HuH-7 (cell line): Measurements from ENCODE around the gene ST3GAL6.

ENCODE experiments used
- DNase-seq: peaks from one replicate; pipeline ENCODE4 v3.0.0; 2011; ENCODE audit warnings: low spot score

Gene ST3GAL6

DNA sequence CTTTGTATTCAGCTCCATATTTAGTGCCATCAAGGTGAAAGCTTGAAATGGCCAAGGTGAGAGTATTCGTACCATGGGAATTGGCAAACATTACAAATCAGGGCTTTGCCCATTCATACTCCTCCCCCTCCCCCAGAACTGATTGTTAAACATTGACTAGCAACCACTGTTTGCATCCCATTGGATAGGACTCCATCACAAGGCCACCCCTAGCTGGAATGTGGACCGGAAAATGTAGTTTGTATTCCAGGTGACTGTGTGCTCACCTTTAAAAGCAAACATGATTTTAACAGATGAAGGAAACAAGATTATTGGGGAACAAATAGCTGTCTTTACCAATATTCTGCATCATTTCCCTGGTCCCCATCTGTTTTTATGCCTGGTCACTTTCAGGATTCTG, 14.1 kb downstream of the ST3GAL6 start:
- peak; percentile 33 for DNase-seq

DNA sequence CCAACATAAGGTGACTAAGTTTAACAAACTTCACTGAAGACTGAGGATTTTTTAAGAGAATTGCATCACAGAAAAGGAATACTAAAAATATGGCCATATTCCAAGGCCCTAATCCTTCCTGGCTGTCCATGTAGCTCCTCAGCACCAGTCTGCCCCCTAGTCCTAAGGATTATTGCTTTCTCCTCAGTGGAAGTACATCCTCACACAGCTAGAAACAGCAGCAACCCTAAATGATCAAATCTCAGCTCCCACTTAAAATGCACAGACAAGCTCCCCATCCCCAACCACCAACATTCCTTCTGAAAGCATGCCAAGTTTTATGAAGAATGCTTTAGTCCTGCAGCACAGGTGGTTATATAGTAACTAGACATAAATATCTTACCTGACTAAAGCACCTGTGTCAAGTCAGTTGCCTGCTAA, 14.7 kb downstream of the ST3GAL6 start:
- DNase-seq: no peak

GRCh38 chr3:98778383-98778782, 15.2 kb downstream of the ST3GAL6 start:
- no peak for DNase-seq

DNA sequence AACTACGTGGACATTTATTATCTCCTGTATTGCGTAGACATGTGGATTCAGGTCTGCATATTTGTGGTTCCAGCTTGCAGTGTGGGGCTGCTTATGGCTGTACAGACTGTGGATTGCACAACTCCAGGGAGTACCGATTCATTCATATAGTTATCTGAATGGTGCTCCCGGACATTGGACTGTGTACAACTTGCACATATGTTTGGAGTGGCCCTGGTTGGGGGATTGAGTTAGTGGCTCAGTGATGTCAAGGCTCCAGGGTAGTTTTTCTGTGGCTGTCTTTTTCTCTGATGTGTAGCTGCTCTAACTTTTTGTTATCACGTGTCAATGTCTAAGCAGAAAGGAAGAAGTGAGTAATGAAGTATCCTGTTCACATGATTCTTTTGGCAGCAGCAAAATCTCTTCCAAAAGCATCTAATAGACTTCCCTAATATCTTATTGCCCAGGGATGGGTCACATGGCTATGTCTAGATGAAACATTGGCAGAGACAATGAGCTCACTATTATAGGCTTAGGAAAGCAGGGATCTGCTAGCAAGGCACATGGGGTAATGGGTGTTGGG, 15.8 kb downstream of the ST3GAL6 start:
- DNase-seq: peak; percentile 43

- DNase-seq: no peak
Observed at GRCh38 chr3:98779541-98780335, 16.6 kb downstream of the ST3GAL6 start.

DNA sequence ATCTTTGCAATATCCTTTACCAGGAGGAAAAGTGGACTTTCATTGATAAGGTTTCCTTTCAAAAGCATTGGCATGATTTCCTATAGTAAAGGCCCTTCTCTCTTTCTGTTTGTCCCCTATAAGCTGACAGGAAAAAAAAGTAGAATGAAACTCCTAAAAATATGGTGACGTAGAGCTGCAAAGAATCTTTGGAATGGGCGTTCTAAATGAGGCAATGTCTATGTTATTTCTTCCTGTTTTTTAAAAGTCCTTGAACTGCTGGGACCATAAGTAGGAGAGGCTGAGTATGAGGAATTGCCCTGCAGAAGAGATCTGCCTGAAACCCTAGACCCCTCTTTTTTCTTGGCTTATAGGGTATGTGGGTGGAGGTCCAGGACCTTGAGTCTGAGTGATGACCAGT, 17.2 kb downstream of the ST3GAL6 start:
- no peak for DNase-seq

- no peak for DNase-seq
Observed at GRCh38 chr3:98782824-98783500, 19.8 kb downstream of the ST3GAL6 start.

- no peak for DNase-seq
Observed at GRCh38 chr3:98784042-98784441, 20.9 kb downstream of the ST3GAL6 start.

DNA sequence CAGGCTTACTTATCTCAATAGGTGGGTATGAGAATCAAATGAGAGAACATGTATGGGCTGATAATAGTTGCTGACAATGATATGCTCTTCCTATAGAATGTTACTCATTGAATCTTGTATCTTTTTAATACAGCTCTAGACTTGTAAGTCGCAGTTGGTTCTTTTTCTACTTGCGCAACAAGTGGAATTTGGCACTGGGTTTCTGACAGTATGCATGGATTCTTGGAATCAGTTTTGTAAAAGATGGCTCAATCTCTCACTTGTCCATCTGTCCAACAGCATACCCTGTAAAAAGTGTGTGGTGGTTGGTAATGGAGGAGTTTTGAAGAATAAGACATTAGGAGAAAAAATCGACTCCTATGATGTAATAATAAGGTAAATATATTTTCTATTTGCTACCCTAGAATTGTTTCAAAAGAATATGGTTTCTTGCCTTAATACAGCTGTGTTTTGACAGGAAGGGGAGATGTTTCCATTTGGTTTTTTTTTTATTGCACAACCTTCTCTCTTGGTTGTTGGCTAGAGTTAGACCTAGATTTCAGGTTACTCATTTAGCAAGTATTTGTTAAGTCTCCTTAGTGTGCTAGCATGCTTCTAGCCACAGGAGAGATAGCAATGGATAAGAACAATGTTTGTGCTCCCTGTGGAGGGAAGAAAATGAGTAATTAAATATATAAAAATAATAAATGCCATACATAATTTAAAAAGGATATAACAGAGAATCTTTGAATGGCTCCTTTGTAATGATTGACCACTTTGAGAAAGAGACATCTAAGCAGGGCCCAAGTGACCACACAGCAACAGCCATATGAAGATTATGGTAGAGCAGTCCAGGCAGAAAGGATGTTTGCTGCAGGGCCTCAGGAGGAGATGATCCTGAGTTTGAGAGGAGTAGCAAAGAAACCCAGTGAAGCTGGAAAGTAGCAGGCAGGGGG, 21.8 kb downstream of the ST3GAL6 start:
- no peak for DNase-seq

- peak; percentile 63 for DNase-seq
Observed at GRCh38 chr3:98786364-98787006, 23.3 kb downstream of the ST3GAL6 start.

- no peak for DNase-seq
Observed at GRCh38 chr3:98787181-98787580, 24.0 kb downstream of the ST3GAL6 start.

- DNase-seq: no peak
Observed at GRCh38 chr3:98788651-98789050, 25.5 kb downstream of the ST3GAL6 start.

- DNase-seq: no peak
Observed at GRCh38 chr3:98791341-98792325, 28.5 kb downstream of the ST3GAL6 start.

DNA sequence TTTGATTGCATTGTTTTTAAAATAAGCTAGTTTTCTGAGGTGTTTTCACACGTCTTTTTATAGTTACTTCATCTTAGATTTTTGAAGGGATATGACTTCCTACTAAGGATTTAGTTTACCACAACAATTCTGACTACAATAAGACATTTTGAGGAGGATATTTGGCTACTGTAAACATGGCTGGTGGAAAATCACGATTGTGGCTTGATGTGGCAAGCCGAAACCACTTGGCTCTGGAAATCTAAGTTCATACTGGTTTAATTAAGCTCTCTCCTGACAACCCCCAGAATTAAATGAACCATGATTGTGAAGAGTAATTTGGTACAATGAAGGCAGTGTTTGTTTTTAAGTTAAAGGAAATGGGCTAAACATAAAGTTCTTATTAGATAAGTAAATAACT, 30.8 kb downstream of the ST3GAL6 start:
- DNase-seq: no peak

DNA sequence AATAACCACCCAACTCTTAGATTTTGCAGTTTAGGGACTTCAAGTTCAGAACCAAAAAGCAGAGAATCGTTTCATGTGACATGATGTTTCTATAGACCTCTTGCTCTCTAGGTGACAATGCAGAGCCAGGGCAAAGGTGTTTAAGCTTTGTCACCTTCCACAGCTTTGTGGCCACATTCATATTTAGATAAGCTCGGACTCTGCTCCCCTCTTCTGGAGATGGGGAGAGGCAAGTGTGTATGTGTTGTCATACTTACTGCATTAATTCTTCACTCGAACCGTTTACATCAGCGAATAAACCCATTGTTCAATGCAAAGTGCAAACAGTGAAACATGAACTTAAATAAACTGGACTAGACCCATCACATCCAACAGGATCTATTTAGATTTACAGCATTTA, 33.2 kb downstream of the ST3GAL6 start:
- no peak for DNase-seq

DNA sequence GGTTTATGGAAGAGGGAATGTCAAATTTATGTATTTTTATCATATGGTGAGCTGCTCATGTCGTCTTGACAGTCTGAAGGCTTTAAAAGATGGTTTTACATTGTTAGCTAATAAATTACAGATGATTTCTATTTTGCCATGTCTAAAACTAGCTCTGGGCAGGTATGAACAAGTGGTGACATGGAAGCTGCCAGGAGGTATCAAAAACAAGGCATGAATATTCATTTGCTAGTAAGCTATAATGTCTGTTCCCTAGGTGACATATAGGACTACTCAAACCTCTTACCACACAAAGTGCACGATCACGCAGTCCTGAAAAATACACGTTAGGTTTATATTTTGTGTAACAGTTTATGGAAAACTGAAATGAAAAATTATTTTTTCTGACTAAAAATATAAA, 34.8 kb downstream of the ST3GAL6 start:
- no peak for DNase-seq

DNA sequence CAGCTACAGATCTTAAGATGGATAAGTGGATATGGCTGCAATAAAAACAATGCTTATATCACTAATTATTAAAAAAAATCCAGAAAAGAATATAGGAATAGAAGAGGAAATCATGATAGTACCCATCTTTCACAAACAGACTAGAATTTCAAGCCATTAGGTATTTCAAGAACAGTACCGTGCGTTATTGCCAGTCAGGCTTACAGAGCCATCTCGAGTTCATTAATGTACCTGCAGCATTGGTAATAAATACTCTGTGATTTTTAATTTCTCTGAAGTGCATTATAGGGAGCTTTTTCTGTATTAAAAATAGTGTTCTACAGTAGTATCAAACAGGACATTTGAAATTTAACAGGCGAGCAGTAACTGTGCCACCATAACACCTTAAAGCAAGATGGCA, 35.7 kb downstream of the ST3GAL6 start:
- no peak for DNase-seq

GRCh38 chr3:98799479-98799878, 36.3 kb downstream of the ST3GAL6 start:
- no peak for DNase-seq

DNA sequence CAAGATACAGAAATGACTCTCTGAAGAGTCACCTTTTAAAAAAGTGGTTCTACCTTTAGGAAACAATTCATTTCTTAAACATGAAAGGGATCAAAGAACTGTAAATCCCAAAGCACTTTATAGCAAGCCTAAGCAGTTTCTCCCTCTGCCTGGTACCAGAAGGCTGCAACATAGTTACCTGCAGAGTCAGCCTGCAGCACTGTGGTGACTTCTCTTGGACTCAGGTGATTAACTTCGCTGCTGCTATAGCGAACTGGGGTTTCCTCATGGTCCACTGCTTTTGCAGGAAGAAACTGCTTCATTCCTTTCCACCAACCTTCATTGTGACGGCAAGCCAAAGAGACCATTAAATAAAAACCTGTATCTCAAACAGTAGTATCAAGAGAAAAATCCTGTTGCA, 37.3 kb downstream of the ST3GAL6 start:
- no peak for DNase-seq

GRCh38 chr3:98801043-98801747, 38.1 kb downstream of the ST3GAL6 start:
- no peak for DNase-seq
